HG02973 (cell line): ENCODE data around the gene CNN2.

Experiments used
- ATAC-seq: cut with Tn5 transposase; IDR thresholded peaks from one replicate; pipeline ENCODE4 v1.9.1; 2021; ENCODE audit warnings: moderate library complexity; ENCODE audit not compliant: unreplicated experiment

CNN2 gene

GRCh38 chr19:1064661-1065605 is 38.5 kb downstream of the CNN2 start:
- ATAC-seq: no peak

- no peak for ATAC-seq
Observed at GRCh38 chr19:1065606-1066109, 39.2 kb downstream of the CNN2 start.

- ATAC-seq: no peak
Observed at GRCh38 chr19:1066251-1066747, 39.9 kb downstream of the CNN2 start.

- no peak for ATAC-seq
Observed at GRCh38 chr19:1066748-1067340, 40.4 kb downstream of the CNN2 start, which contains the start of gene ARHGAP45. Gene ARHGAP45 (plus strand): TSS chr19:1067167. CDS start chr19:1067406, 239 bp downstream.

- ATAC-seq: no peak
Observed at GRCh38 chr19:1067341-1067957, 41.0 kb downstream of the CNN2 start.

- no peak for ATAC-seq
Observed at GRCh38 chr19:1068009-1069001, 41.9 kb downstream of the CNN2 start.

- ATAC-seq: no peak
Observed at GRCh38 chr19:1069009-1069779, 42.8 kb downstream of the CNN2 start.

- ATAC-seq: no peak
Observed at GRCh38 chr19:1070576-1070930, 44.1 kb downstream of the CNN2 start.

GRCh38 chr19:1070931-1071791 is 44.8 kb downstream of the CNN2 start:
- ATAC-seq: no peak

- no peak for ATAC-seq
Observed at GRCh38 chr19:1072371-1073015, 46.1 kb downstream of the CNN2 start.

GRCh38 chr19:1073063-1073955 is 46.9 kb downstream of the CNN2 start:
- ATAC-seq: no peak

GRCh38 chr19:1073956-1074517 is 47.6 kb downstream of the CNN2 start:
- ATAC-seq: no peak

GRCh38 chr19:1074544-1075283 is 48.3 kb downstream of the CNN2 start:
- ATAC-seq: no peak

- no peak for ATAC-seq
Observed at GRCh38 chr19:1076046-1076386, 49.6 kb downstream of the CNN2 start.

GRCh38 chr19:1076951-1077350 is 50.5 kb downstream of the CNN2 start:
- peak; percentile 49 for ATAC-seq

GRCh38 chr19:1079566-1080111 is 53.2 kb downstream of the CNN2 start:
- ATAC-seq: no peak
